CD4-positive, CD25-positive, alpha-beta regulatory T cell (primary cell): Measurements from ENCODE around the gene GPR68. TPM values are rescaled to one million over a fixed set of nuclear protein-coding genes. Genes with fewer than 3 reads are reported as not detected.
"Not testable (repeated sequence)": the region's sequence is repeated elsewhere in the genome, so short reads cannot be mapped to it uniquely, and the experiment has no call there.

ENCODE experiments used
- ATAC-seq, 2 donors: fragments of 150-1000 bp; cut with Tn5 transposase; one replicate each; pipeline ENCODE4 v1.10.0; 2021; ENCODE audit warnings: low read depth in 2 of 2, moderate number of reproducible peaks in 2 of 2, moderate library complexity in 1 of 2
- DNase-seq, 3 donors: peaks; one replicate each; pipeline versions ENCODE4 v3.0.0 to v3.0.0-alpha.2; 2012 to 2022; ENCODE audit warnings: mixed read lengths in 1 of 3
- H3K27ac ChIP-seq: one replicate; pipeline ENCODE4 v1.7.0; 2013; ENCODE audit warnings: mild to moderate bottlenecking, low read length; ENCODE audit not compliant: insufficient read depth, poor library complexity, severe bottlenecking
- H3K27me3 ChIP-seq: one replicate; pipeline ENCODE4 v1.7.0; 2013; ENCODE audit warnings: low read length; ENCODE audit not compliant: control insufficient read depth, insufficient read depth
- H3K36me3 ChIP-seq: one replicate; pipeline ENCODE4 v1.7.0; 2013; ENCODE audit warnings: mild to moderate bottlenecking, low read length, moderate library complexity; ENCODE audit not compliant: control insufficient read depth, insufficient read depth
- H3K4me1 ChIP-seq: 2 replicates; pipeline ENCODE4 v1.7.0; 2013; ENCODE audit warnings: mild to moderate bottlenecking, low read length; ENCODE audit not compliant: insufficient read depth, control insufficient read depth, poor library complexity, severe bottlenecking
- H3K4me3 ChIP-seq: one replicate; pipeline ENCODE4 v1.7.0; 2013; ENCODE audit warnings: low read depth, mild to moderate bottlenecking, low read length, moderate library complexity
- H3K9me3 ChIP-seq, 2 experiments: 1 replicate in 1 of 2; 2 replicates in 1 of 2; pipeline ENCODE4 v1.7.0; 2013; ENCODE audit warnings: low read length in 2 of 2, mild to moderate bottlenecking in 1 of 2, moderate library complexity in 1 of 2; ENCODE audit not compliant: control insufficient read depth in 2 of 2
- H3K27ac Mint-ChIP-seq, 3 donors: one replicate each; pipeline ENCODE4 v1.8.0; 2020 to 2022; ENCODE audit warnings: mild to moderate bottlenecking in 3 of 3, mixed read lengths in 3 of 3, moderate library complexity in 2 of 3
- H3K27me3 Mint-ChIP-seq: one replicate; pipeline ENCODE4 v1.8.0; 2022; ENCODE audit warnings: mild to moderate bottlenecking, mixed read lengths
- H3K36me3 Mint-ChIP-seq: one replicate; pipeline ENCODE4 v1.8.0; 2020; ENCODE audit warnings: mixed read lengths
- H3K4me1 Mint-ChIP-seq, 4 donors: one replicate each; pipeline ENCODE4 v1.8.0; 2020 to 2022; ENCODE audit warnings: mixed read lengths in 4 of 4, mild to moderate bottlenecking in 1 of 4
- H3K4me3 Mint-ChIP-seq, 4 donors: one replicate each; pipeline ENCODE4 v1.8.0; 2020 to 2022; ENCODE audit warnings: mild to moderate bottlenecking in 4 of 4, mixed read lengths in 4 of 4, moderate library complexity in 3 of 4
- H3K9me3 Mint-ChIP-seq, 7 donors: one replicate each; pipeline ENCODE4 v1.8.0; 2020 to 2022; ENCODE audit warnings: mixed read lengths in 7 of 7, mild to moderate bottlenecking in 3 of 7, moderate library complexity in 2 of 7
- polyA plus RNA-seq, 4 donors: library from polyadenylated mRNA; unstranded; fragments of 300-500 nt; fragmentation: Illumina TruSeq; gene quantifications; one replicate each; pipeline ENCODE4 v1.2.3, GENCODE V29; 2021
- total RNA-seq: library from RNA; stranded (reverse); gene quantifications from one replicate; pipeline ENCODE4 v1.2.3, GENCODE V29; 2022

GPR68 gene
- total and polyA plus RNA-seq, 5 donors from 2014 or later: 8.5 to 19.1 (median 12.8) TPM

DNA sequence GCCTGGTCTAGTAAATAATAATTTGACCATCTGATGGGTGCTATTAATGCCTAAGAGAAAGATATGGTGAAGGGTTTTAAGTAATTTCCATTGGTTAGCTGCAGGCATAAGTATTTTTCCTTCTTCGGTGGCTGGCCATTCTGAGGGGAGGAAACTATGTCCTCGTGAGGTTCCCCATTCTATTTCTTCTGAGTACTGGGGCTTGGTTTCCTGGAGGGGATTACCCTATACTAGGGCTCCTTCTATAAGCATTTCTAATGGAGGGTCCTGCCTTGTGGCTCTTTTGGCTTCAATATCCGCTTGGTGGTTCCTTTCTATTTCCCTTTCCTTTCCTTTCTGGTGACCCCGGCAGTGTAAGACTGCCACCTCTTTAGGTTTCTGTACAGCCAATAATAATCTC lies 18.1 kb downstream of the GPR68 start:
- not testable (repeated sequence) for DNase-seq, ATAC-seq, H3K27me3 Mint-ChIP-seq, H3K4me3 ChIP-seq, H3K9me3 ChIP-seq, H3K36me3 ChIP-seq, H3K9me3 Mint-ChIP-seq, H3K27me3 ChIP-seq
- Mint-ChIP-seq H3K4me1 (peaks cover 39 to 97% (median 70%) of the 10 kb centered on the region in 4 donors), H3K27ac (peak overlapping the region; percentile 95 to 98 (median 97)), H3K36me3 (peaks cover 40% of the 10 kb centered on the region), H3K4me3 (peak overlapping the region; percentile 8 to 85 (median 72))
- Histone ChIP-seq H3K27ac (peak overlapping the region; percentile 91), H3K4me1 (peaks cover 64% of the 10 kb centered on the region)

DNA sequence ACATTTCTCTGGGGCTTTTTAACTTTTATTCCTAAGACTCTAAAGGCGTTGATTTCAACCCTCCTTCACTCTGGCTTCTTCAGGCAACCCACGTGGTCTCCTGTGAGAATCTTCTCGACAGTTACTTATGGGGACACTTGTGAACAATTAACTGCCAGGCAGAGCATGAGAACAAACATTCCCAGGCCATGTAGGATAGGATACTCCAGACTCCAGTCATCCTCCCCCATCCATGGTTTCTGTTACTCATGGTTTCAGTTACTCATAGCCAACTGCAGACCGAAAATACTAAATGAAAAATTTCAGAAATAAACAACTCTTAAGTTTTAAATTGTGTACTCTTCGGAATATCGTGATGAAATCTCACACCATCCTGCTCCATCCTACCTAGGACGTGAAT lies 19.5 kb downstream of the GPR68 start:
- Histone ChIP-seq H3K27ac (peak overlapping the region; percentile 7), H3K36me3 (peaks cover 8% of the 10 kb centered on the region), H3K4me1 (peaks cover 50% of the 10 kb centered on the region), H3K27me3 (no peaks in the 10 kb centered on the region), H3K4me3 (no peak overlapping the region), H3K9me3 (no peaks in the 10 kb centered on the region)
- no peak overlapping the region for H3K4me3 Mint-ChIP-seq
- H3K27ac Mint-ChIP-seq: peak overlapping the region; percentile 54 to 97 (median 95)
- ATAC-seq (no peak), DNase-seq (no peak)
- H3K9me3 Mint-ChIP-seq: peaks cover 0 to 5% (median 0%) of the 10 kb centered on the region in 7 donors
- H3K36me3 Mint-ChIP-seq: peaks cover 44% of the 10 kb centered on the region
- peaks cover 38 to 90% (median 66%) of the 10 kb centered on the region in 4 donors for H3K4me1 Mint-ChIP-seq
- no peaks in the 10 kb centered on the region for H3K27me3 Mint-ChIP-seq

DNA sequence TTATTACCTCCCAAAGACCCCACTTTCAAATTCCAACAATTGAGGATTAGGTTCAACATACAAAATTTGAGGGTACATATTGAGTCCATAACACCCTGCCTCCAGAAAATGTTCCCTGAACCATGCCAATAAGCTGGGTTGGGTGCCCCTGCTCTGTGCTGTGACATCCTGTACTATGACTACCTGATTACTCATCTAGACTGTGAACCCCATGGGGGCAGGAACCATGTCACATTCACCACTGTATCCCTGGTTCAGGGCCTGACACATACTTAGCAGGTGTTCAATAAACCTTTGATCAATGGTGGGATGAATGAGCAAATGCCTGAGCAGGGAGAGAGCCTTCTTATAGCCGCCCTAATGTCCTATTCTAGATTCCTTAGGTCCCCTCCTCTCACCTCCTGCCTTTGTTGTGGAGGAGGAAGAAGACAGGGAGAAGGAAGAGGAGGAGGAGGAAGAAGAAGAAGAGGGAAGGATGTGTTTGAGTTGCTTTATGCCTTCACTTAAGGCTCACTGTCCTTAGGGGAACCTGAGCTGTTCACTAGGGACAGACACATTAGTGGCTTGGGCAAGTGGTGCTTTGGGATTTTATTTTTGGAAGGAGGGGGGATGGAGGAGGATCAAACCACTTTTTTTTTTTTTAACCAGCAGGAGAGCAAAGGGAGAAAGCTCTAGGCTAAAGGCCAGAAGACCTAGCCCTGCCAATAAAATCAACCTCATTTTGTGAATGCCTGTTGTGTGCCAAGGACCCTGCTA lies 21.3 kb downstream of the GPR68 start:
- H3K9me3 ChIP-seq: no peaks in the 10 kb centered on the region
- peaks cover 0 to 3% (median 0%) of the 10 kb centered on the region in 7 donors for H3K9me3 Mint-ChIP-seq
- H3K4me1 ChIP-seq: peaks cover 32% of the 10 kb centered on the region
- peaks cover 22 to 72% (median 56%) of the 10 kb centered on the region in 4 donors for H3K4me1 Mint-ChIP-seq
- peaks cover 51% of the 10 kb centered on the region for H3K36me3 Mint-ChIP-seq
- H3K27me3 ChIP-seq: no peaks in the 10 kb centered on the region
- ATAC-seq: peak; percentile 46 to 57
- no peak overlapping the region for H3K4me3 ChIP-seq
- peaks cover 17% of the 10 kb centered on the region for H3K36me3 ChIP-seq
- H3K27me3 Mint-ChIP-seq: no peaks in the 10 kb centered on the region
- H3K27ac Mint-ChIP-seq: peak overlapping the region; percentile 6 to 83 (median 63)
- DNase-seq: peak in 1 of 3 donors; percentile 44
- H3K4me3 Mint-ChIP-seq: peak overlapping the region in 1 of 4 donors; percentile 5
- peak overlapping the region; percentile 50 for H3K27ac ChIP-seq

DNA sequence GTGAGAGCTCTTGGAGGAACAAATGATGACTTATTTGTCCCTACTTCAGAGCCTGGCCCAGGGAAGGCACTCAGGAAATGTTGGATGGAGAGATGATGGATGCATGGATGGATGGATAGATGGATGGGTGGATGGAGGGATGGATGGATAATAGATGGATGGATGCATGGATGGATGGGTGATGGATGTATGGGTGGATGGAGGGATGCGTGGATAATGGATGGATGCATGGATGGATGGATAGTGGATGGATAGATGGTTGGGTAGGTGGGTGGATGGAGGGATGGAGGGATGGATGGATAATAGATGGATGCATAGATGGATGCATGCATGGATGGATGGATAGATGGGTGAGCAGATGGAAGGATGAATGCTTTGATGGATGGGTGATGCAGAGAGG lies 23.2 kb downstream of the GPR68 start:
- Histone ChIP-seq H3K27me3 (no peaks in the 10 kb centered on the region), H3K4me3 (no peak overlapping the region), H3K4me1 (peaks cover 13% of the 10 kb centered on the region), H3K9me3 (no peaks in the 10 kb centered on the region), H3K36me3 (peaks cover 33% of the 10 kb centered on the region), H3K27ac (no peak overlapping the region)
- peak overlapping the region in 1 of 4 donors; percentile 65 for H3K4me3 Mint-ChIP-seq
- H3K4me1 Mint-ChIP-seq: peaks cover 10 to 54% (median 41%) of the 10 kb centered on the region in 4 donors
- no peaks in the 10 kb centered on the region for H3K9me3 Mint-ChIP-seq
- no peak for DNase-seq
- peak overlapping the region in 2 of 3 donors; percentile 77 to 82 for H3K27ac Mint-ChIP-seq
- H3K36me3 Mint-ChIP-seq: peaks cover 53% of the 10 kb centered on the region
- no peak for ATAC-seq
- no peaks in the 10 kb centered on the region for H3K27me3 Mint-ChIP-seq

DNA sequence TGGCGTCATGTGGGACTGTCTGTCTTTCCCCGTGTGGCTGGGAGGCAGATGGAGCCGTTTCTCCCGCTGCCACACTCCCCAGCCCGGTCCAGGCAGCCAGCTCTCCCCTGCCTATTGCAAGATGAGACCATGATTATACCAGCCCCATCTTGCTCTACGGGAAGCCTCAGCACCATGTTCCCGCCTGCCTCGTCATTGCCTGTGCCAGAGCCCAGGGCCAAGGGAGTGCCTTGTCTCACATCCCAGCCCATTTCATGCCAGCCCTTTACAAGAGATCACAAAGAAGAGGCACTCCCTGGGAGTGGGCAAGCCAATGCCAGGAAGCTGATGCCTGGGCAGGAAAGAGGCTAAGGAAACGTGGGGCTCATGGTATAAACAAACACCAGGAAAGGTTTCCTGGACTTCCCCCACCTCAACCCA lies 23.9 kb downstream of the GPR68 start:
- Histone ChIP-seq H3K9me3 (no peaks in the 10 kb centered on the region), H3K4me3 (no peak overlapping the region), H3K27ac (no peak overlapping the region), H3K27me3 (no peaks in the 10 kb centered on the region), H3K4me1 (peaks cover 9% of the 10 kb centered on the region), H3K36me3 (peaks cover 40% of the 10 kb centered on the region)
- ATAC-seq (no peak), DNase-seq (no peak)
- Mint-ChIP-seq H3K4me3 (peak overlapping the region in 1 of 4 donors; percentile 65), H3K27me3 (no peaks in the 10 kb centered on the region), H3K9me3 (no peaks in the 10 kb centered on the region), H3K27ac (peak overlapping the region; percentile 14 to 82 (median 67)), H3K36me3 (peaks cover 54% of the 10 kb centered on the region), H3K4me1 (peaks cover 3 to 48% (median 34%) of the 10 kb centered on the region in 4 donors)

DNA sequence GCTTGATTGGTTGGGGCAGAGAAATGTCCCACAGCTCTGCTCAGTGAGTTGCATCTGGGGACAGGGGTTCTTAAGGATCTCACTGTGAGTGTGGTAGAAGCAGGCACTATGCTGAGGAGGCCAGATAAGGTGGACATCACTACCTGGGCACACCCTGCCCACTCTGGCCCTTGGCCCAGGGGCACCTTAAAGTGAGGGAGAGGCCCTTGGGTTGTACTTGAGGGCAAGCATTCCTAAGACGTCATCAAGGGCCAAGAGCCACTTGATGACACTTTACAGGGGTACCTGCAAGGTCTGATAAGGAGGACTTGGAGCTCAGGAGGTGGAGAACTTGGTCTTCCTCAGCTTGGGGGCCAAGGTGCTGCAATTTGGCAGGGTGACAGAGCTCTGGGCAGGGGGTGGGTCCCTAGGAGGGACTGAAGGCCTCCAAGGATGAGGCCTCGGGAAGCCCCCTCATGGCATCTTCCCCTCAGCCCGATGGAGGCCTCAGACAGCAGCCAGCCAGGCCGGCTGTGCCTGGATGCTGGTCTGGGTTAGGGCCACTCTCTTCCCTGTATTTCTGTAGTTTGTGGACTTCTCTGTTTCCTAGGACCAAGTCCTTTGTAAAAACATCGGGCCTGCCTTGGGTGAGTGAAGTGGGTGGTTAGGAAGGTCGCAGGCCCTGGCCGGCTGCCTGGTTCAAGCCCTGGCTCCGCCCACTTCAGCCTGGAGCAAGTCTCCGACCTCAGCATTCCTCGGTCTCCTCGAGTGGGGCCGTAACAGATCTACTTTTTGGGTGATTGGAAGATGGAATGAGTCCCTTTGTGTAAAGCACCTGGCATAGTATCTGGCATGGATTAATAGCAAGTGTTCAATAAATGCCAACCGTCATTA lies 24.8 kb downstream of the GPR68 start:
- Mint-ChIP-seq H3K36me3 (peaks cover 51% of the 10 kb centered on the region), H3K9me3 (no peaks in the 10 kb centered on the region), H3K27me3 (no peaks in the 10 kb centered on the region), H3K4me3 (no peak overlapping the region), H3K4me1 (peaks cover 0 to 39% (median 31%) of the 10 kb centered on the region in 4 donors), H3K27ac (peak overlapping the region; percentile 31 to 74 (median 67))
- H3K9me3 ChIP-seq: no peaks in the 10 kb centered on the region
- no peak for ATAC-seq
- peaks cover 44% of the 10 kb centered on the region for H3K36me3 ChIP-seq
- peaks cover 3% of the 10 kb centered on the region for H3K4me1 ChIP-seq
- no peak overlapping the region for H3K27ac ChIP-seq
- DNase-seq: no peak
- no peak overlapping the region for H3K4me3 ChIP-seq
- H3K27me3 ChIP-seq: no peaks in the 10 kb centered on the region

DNA sequence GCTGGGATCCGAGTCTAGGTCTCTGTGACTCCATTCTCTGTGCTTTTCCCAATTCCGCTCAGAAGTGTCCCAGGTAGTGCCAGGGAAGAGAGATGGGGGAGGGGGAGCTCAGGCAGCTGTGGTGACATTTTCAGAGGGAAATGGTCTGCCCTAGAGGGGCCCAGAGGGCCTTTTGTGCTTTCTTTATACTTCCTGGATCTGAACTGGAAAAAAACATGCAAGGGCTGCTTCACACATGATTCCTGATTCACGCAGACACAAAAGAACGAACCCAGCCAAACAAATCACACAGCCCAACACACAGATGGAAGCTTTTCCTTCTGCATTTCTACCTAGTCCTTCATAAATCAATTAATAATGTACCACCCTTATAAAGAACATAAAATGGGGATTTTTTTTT lies 26.5 kb downstream of the GPR68 start:
- peaks cover 56% of the 10 kb centered on the region for H3K36me3 Mint-ChIP-seq
- no peak overlapping the region for H3K4me3 Mint-ChIP-seq
- peak overlapping the region in 1 of 3 donors; percentile 14 for H3K27ac Mint-ChIP-seq
- H3K27me3 Mint-ChIP-seq: no peaks in the 10 kb centered on the region
- H3K9me3 Mint-ChIP-seq: no peaks in the 10 kb centered on the region
- no peak for ATAC-seq
- Histone ChIP-seq H3K36me3 (peaks cover 49% of the 10 kb centered on the region), H3K27me3 (no peaks in the 10 kb centered on the region), H3K9me3 (no peaks in the 10 kb centered on the region), H3K4me1 (no peaks in the 10 kb centered on the region), H3K27ac (no peak overlapping the region), H3K4me3 (no peak overlapping the region)
- H3K4me1 Mint-ChIP-seq: peaks cover 0 to 25% (median 22%) of the 10 kb centered on the region in 4 donors
- no peak for DNase-seq
